Sciatic nerve (tissue), 2 donors: ENCODE measurements around the gene CAMK1D. TPM values are rescaled to one million over a fixed set of nuclear protein-coding genes. Genes with fewer than 3 reads are reported as not detected.

Source experiments
- ATAC-seq: fragments of 200-7000 bp; cut with Tn5 transposase; one replicate; pipeline ENCODE4 v1.9.1; 2020; ENCODE audit warnings: mild to moderate bottlenecking, moderate library complexity
- DNase-seq: peaks from one replicate; pipeline ENCODE4 v3.0.0-alpha.2; 2020; ENCODE audit warnings: low spot score
- intact Hi-C: fragments of 100-400 bp; cut with DNase I; formaldehyde crosslinking; loops from one replicate; pipeline ENCODE4 v1.14.2; 2022
- total RNA-seq: library from RNA; stranded (reverse); fragmentation: NEBNext Ultra II Directional; extraction: Animal tissue kit (Norgen Biotek cat#: 25700); gene quantifications from one replicate; pipeline ENCODE4 v1.2.1, GENCODE V29; 2021
- donor health status: DM: no; HTN: no; CAD: no.
- donor health status: DM: no; HTN: no; CAD: no.

The CAMK1D gene
- total RNA-seq, 1 donor from 2014 or later: 27.1 TPM

- DNase-seq (no peak), ATAC-seq (no peak)
These were observed 151.3 kb downstream of the CAMK1D start for GRCh38 chr10:12500381-12501303.

GRCh38 chr10:12501324-12501723, 152.0 kb downstream of the CAMK1D start:
- ATAC-seq (no peak), DNase-seq (no peak)
- intact Hi-C loops: no loop called here

More at GRCh38 chr10:12500381-12501303, 151.3 kb downstream of the CAMK1D start:
- intact Hi-C loops: no loop called here

- intact Hi-C loops: no loop called here
- ATAC-seq (no peak), DNase-seq (peak; percentile 27)
These were observed 152.6 kb downstream of the CAMK1D start for GRCh38 chr10:12501841-12502525.

GRCh38 chr10:12502526-12503274, 153.4 kb downstream of the CAMK1D start:
- intact Hi-C loops: no loop called here
- no peak for ATAC-seq
- DNase-seq: no peak

GRCh38 chr10:12503311-12503710, 154.0 kb downstream of the CAMK1D start:
- ATAC-seq: no peak
- DNase-seq: no peak

GRCh38 chr10:12504176-12504575, 154.8 kb downstream of the CAMK1D start:
- no peak for ATAC-seq
- no peak for DNase-seq
- intact Hi-C loops: no loop called here

More at GRCh38 chr10:12503311-12503710, 154.0 kb downstream of the CAMK1D start:
- intact Hi-C loops: no loop called here

GRCh38 chr10:12504628-12505027, 155.3 kb downstream of the CAMK1D start:
- no peak for ATAC-seq
- intact Hi-C loops: no loop called here
- no peak for DNase-seq

- ATAC-seq: no peak
- intact Hi-C loops: no loop called here
These were observed 156.3 kb downstream of the CAMK1D start for GRCh38 chr10:12505683-12506082.

GRCh38 chr10:12507165-12507850, 158.0 kb downstream of the CAMK1D start:
- no peak for ATAC-seq
- intact Hi-C loops: no loop called here
- no peak for DNase-seq

More at GRCh38 chr10:12505683-12506082, 156.3 kb downstream of the CAMK1D start:
- no peak for DNase-seq

GRCh38 chr10:12508165-12508564, 158.8 kb downstream of the CAMK1D start:
- DNase-seq: no peak
- no peak for ATAC-seq
- intact Hi-C loops: no loop called here

GRCh38 chr10:12509016-12509793, 159.9 kb downstream of the CAMK1D start:
- ATAC-seq: no peak
- DNase-seq: no peak
- intact Hi-C loops: no loop called here

- DNase-seq: no peak
- intact Hi-C loops: loop anchor here (5.0 kb wide), 1 partner anchor 978 kb away; no protein-coding TSS in a partner anchor
- ATAC-seq: no peak
These were observed 160.4 kb downstream of the CAMK1D start for GRCh38 chr10:12509794-12510100.

GRCh38 chr10:12510501-12510941, 161.2 kb downstream of the CAMK1D start:
- intact Hi-C loops: loop anchor here (5.0 kb wide), 1 partner anchor 977 kb away; no protein-coding TSS in a partner anchor
- DNase-seq: no peak
- no peak for ATAC-seq

GRCh38 chr10:12510984-12511383, 161.6 kb downstream of the CAMK1D start:
- intact Hi-C loops: loop anchor here (5.0 kb wide), 1 partner anchor 976 kb away; no protein-coding TSS in a partner anchor
- ATAC-seq: no peak
- DNase-seq: no peak

- no peak for DNase-seq
- ATAC-seq: no peak
- intact Hi-C loops: loop anchor here (5.0 kb wide), 1 partner anchor 976 kb away; no protein-coding TSS in a partner anchor
These were observed 162.3 kb downstream of the CAMK1D start for GRCh38 chr10:12511651-12512050.

GRCh38 chr10:12512332-12513002, 163.1 kb downstream of the CAMK1D start:
- DNase-seq (no peak), ATAC-seq (no peak)
- intact Hi-C loops: loop anchor here (5.0 kb wide), 1 partner anchor 975 kb away; no protein-coding TSS in a partner anchor

GRCh38 chr10:12513003-12513365, 163.6 kb downstream of the CAMK1D start:
- no peak for ATAC-seq
- intact Hi-C loops: loop anchor here (5.0 kb wide), 1 partner anchor 974 kb away; no protein-coding TSS in a partner anchor
- DNase-seq: no peak
